Type B pancreatic cell (in vitro differentiated cells): ENCODE results near the gene PRKX. TPM values are rescaled to one million over a fixed set of nuclear protein-coding genes. Genes with fewer than 3 reads are reported as not detected.

Experiments used
- DNase-seq: peaks from one replicate; pipeline ENCODE4 v3.0.0; 2021; ENCODE audit warnings: mixed read lengths; ENCODE audit not compliant: unreplicated experiment; ENCODE audit errors: extremely low spot score
- H3K27ac Mint-ChIP-seq: 2 replicates; pipeline ENCODE4 v1.8.0; 2021; ENCODE audit warnings: mild to moderate bottlenecking, mixed read lengths
- H3K27me3 Mint-ChIP-seq: 2 replicates; pipeline ENCODE4 v1.8.0; 2021; ENCODE audit warnings: mixed read lengths
- H3K36me3 Mint-ChIP-seq: 2 replicates; pipeline ENCODE4 v1.8.0; 2021; ENCODE audit warnings: mixed read lengths
- H3K4me1 Mint-ChIP-seq: one replicate; pipeline ENCODE4 v1.8.0; 2021; ENCODE audit warnings: mixed read lengths; ENCODE audit not compliant: unreplicated experiment
- H3K4me3 Mint-ChIP-seq: 2 replicates; pipeline ENCODE4 v1.8.0; 2021; ENCODE audit warnings: mild to moderate bottlenecking, mixed read lengths
- H3K9me3 Mint-ChIP-seq: 2 replicates; pipeline ENCODE4 v1.8.0; 2021; ENCODE audit warnings: mixed read lengths
- total RNA-seq: library from RNA; stranded (reverse); gene quantifications from 2 replicates; pipeline ENCODE4 v1.2.1, GENCODE V29; 2021; ENCODE audit warnings: low replicate concordance
- TF ChIP-seq, protein P1 (sequence below): fragments of 200-600 bp; sonication (generic); conservative IDR thresholded peaks from 2 replicates; pipeline ENCODE4 v1.5.0; 2021; ENCODE audit warnings: antibody characterized with exemption, mild to moderate bottlenecking

Gene PRKX
- total RNA-seq, 1 donor from 2014 or later, result 78.9 TPM

DNA sequence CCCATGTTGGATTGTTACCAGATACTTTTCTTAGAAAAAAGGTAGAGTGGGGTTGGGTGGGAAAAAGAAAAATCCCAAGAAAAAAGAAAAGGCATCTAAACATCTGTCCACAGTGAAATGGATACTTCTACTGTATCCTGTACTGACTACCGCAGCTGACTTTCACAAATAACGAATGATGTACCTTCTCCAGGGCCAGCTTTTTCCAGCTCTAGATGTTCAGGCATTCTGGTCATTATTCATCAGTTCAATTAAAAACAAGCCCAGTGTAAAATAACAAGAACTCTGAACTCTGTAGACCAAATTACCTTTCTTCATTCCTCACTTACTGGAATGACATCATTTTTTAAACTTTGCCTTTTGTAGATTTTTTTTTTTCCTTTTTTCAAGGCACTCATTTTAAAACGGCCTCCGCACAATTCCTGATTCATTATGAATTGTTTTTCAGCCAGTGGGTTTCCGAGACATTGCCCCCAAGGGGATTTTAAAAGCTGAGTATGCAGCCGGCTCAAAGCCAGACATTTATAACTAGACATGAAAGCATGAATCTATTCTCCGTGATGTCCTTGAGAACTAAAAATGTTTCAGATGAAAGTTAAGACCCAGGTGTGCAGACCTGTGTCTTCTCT is 113.5 kb downstream of the PRKX start:
- Mint-ChIP-seq H3K4me3 (peak overlapping the region; percentile 45), H3K36me3 (peaks cover 22% of the 10 kb centered on the region), H3K4me1 (peaks cover 30% of the 10 kb centered on the region), H3K27me3 (no peaks in the 10 kb centered on the region), H3K9me3 (no peaks in the 10 kb centered on the region), H3K27ac (peak overlapping the region; percentile 64)
- DNase-seq, result no peak
- TF ChIP-seq, protein P1, sequence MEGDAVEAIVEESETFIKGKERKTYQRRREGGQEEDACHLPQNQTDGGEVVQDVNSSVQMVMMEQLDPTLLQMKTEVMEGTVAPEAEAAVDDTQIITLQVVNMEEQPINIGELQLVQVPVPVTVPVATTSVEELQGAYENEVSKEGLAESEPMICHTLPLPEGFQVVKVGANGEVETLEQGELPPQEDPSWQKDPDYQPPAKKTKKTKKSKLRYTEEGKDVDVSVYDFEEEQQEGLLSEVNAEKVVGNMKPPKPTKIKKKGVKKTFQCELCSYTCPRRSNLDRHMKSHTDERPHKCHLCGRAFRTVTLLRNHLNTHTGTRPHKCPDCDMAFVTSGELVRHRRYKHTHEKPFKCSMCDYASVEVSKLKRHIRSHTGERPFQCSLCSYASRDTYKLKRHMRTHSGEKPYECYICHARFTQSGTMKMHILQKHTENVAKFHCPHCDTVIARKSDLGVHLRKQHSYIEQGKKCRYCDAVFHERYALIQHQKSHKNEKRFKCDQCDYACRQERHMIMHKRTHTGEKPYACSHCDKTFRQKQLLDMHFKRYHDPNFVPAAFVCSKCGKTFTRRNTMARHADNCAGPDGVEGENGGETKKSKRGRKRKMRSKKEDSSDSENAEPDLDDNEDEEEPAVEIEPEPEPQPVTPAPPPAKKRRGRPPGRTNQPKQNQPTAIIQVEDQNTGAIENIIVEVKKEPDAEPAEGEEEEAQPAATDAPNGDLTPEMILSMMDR, result no peak

DNA sequence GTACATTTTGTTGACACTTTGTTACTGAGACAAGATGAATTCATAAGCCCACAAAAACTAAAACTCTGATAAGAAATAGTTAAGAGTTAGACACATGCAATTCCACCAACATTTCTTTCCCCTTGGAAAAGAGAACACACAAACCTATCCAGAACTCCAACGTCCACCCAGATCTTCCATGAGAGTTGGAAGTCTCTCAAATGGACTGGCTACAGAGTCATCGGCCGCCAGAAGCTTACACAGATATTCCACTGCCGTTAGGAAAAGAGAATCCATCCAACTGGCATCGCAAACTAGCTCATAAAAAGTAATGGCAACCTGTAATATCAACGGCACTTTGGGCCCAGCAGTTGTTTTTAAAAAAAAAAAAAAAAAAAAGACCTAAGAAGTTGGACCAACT is 114.7 kb downstream of the PRKX start:
- TF ChIP-seq, protein P1, result no peak
- Mint-ChIP-seq H3K27me3 (no peaks in the 10 kb centered on the region), H3K4me1 (peaks cover 28% of the 10 kb centered on the region), H3K36me3 (peaks cover 26% of the 10 kb centered on the region), H3K9me3 (no peaks in the 10 kb centered on the region), H3K27ac (no peak overlapping the region), H3K4me3 (no peak overlapping the region)
- DNase-seq, result no peak

DNA sequence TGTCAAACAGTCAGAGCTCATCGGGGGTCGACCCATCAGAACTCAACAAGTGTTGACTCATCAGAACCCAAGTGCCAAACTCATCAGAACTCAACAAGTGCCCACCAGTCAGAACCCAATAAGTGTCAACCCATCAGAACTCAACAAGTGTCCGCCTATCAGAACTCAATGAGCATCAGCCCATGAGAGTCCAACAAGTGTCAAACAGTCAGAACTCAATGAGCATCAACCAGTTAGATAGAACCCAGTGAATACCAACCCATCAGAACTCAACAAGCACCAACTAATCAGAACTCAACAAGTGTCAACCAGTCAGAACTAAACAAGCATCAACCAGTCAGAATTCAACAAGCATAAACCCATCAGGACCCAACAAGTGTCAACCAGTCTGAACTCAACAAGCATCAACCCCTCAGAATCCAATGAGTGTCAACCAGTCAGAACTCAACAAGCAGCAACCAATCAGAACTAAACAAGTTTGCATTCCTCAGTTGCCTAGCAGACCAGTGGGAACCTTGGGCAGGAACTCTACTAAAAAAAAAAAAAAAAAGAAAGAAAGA is 115.3 kb downstream of the PRKX start:
- TF ChIP-seq, protein P1, result no peak
- no peak overlapping the region for H3K4me3 Mint-ChIP-seq
- H3K27ac Mint-ChIP-seq, result no peak overlapping the region
- H3K4me1 Mint-ChIP-seq, result peaks cover 22% of the 10 kb centered on the region
- no peaks in the 10 kb centered on the region for H3K27me3 Mint-ChIP-seq
- DNase-seq, result no peak
- no peaks in the 10 kb centered on the region for H3K9me3 Mint-ChIP-seq
- H3K36me3 Mint-ChIP-seq, result peaks cover 24% of the 10 kb centered on the region

DNA sequence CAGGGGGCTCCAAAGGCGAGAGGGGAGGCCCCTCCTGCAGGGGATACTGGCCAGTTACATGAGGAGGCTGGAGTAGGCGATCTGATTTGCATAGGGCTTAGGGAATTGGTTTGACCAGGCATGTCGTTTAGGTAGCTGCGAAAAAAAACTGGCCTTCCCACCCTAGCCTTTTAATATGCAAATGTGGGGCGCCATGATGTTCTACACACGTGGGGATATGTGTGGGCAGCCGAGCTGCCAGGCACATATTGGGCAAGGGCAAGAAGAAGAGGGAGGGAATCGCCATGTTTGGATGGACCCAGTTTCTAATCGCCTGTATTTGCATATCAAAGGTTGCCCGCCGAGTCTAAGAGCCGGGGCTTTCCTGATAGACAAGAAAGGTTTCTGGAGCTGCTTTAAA is 121.3 kb downstream of the PRKX start:
- DNase-seq, result no peak
- no peak overlapping the region for H3K4me3 Mint-ChIP-seq
- no peaks in the 10 kb centered on the region for H3K27me3 Mint-ChIP-seq
- TF ChIP-seq, protein P1, result no peak
- H3K27ac Mint-ChIP-seq, result no peak overlapping the region
- H3K36me3 Mint-ChIP-seq, result peaks cover 4% of the 10 kb centered on the region
- no peaks in the 10 kb centered on the region for H3K4me1 Mint-ChIP-seq
- H3K9me3 Mint-ChIP-seq, result peaks cover 6% of the 10 kb centered on the region

DNA sequence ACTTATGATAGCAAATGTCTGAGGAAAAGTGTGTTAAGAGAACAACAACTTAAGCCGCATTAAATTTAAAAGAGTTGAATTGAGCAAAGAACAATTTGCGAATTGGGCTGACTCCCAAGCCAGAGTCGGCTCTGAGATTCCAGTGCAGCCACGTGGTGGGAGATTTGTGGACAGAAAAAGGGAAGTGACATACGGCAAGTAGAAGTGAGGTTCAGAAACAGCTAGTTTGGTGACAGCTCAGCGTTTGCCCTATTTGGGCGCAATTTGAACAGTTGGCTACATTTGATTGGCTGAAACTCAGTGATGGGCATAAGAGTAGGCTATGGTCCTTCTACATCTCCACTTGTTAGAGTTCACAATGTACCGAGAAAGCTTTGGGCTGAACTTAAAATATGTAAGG is 124.0 kb downstream of the PRKX start:
- no peak overlapping the region for H3K27ac Mint-ChIP-seq
- no peaks in the 10 kb centered on the region for H3K27me3 Mint-ChIP-seq
- H3K4me3 Mint-ChIP-seq, result peak overlapping the region; percentile 31
- peaks cover 6% of the 10 kb centered on the region for H3K9me3 Mint-ChIP-seq
- H3K4me1 Mint-ChIP-seq, result no peaks in the 10 kb centered on the region
- TF ChIP-seq, protein P1, result no peak
- H3K36me3 Mint-ChIP-seq, result peaks cover 4% of the 10 kb centered on the region
- DNase-seq, result no peak
